Right ventricle myocardium inferior (tissue), 1 donor: ENCODE data around the gene SAG. TPM values are rescaled to one million over a fixed set of nuclear protein-coding genes. Genes with fewer than 3 reads are reported as not detected.

Experiments used
- ATAC-seq: fragments of 200-7000 bp; cut with Tn5 transposase; one replicate; pipeline ENCODE4 v1.9.1; 2020; ENCODE audit warnings: mild to moderate bottlenecking, moderate library complexity
- DNase-seq: peaks from one replicate; pipeline ENCODE4 v3.0.0; 2021; ENCODE audit errors: missing footprints
- intact Hi-C: fragments of 100-400 bp; cut with DNase I; formaldehyde crosslinking; loops from one replicate; pipeline ENCODE4 v1.11.0; 2022
- total RNA-seq: library from RNA; stranded (reverse); fragmentation: NEBNext Ultra II Directional; extraction: Animal tissue kit (Norgen Biotek cat#: 25700); gene quantifications from one replicate; pipeline ENCODE4 v1.2.1, GENCODE V29; 2021
- donor health status: DM: no; HTN: yes; CAD: no; lungs with severe emphysema.

Gene SAG
- total RNA-seq, 1 donor from 2014 or later, result not detected

DNA sequence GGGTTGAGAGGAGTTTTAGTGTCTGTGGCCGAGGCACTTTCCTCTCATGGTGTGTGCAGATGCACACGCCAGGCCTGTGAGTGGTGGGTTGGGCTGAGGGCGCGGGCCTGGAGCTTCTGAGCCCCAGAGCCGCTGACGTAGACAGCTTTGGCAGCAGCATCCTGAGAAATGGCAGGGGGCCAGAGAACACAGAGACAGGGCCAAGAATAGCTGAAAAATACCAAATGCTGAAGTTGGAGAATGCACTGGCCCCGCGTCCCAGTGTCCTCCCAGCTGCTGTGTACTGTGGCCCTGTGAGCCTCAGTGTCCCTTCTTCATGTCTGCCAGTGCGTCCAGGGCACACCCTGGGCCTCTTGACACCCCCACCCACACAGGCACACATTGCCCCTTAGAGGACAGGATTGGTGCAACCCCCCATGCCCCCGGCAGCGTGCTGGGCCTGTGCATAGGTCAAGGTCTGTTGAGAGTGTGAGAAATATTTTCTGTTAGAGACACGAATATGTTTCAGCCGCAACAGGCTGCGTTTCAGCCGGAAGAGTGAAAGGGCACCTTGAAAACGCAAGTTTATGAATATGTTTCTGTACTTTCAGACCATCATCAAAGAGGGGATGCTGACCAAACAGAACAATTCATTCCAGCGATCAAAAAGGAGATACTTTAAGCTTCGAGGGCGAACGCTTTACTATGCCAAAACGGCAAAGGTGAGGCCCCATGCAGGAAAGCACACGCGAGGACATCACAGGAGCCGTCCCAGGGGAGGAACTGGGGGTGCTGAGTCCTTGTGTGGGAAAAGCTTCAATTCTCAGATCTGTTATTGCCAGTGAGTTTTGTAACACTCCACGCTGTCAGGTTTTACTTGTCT is 80.3 kb downstream of the SAG start:
- ATAC-seq, result peak; percentile 95
- intact Hi-C loops, result loop anchor here (2.0 kb wide), 1 partner anchor 31 kb away; no protein-coding TSS in a partner anchor
- DNase-seq, result peak; percentile 92

DNA sequence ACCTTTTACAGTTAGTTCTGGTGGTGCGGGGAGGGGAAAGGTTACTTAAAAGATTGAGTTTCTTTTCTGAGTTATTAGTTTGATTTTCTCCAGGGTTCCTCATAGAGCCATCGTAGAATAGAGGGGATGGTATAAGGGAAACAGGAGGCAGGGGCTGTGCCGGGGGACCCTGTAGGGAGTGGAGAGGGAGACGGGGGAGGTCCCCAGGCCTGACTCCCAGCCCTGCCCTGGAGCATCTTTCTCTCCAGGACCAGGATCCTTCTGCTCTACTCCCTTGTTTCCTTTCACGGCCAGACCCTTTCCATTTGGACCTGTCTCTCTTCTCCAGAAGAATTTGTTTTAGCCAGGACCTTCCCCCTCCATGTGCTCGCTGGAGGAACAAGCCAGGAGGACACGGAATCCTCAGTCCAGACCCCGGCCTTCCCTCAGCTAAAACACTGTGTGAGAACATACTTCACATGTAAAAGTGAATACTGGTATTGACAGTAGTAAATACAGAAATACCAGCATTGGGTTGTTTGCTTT is 82.0 kb downstream of the SAG start:
- ATAC-seq, result no peak
- DNase-seq, result no peak
- intact Hi-C loops, result no loop called here

DNA sequence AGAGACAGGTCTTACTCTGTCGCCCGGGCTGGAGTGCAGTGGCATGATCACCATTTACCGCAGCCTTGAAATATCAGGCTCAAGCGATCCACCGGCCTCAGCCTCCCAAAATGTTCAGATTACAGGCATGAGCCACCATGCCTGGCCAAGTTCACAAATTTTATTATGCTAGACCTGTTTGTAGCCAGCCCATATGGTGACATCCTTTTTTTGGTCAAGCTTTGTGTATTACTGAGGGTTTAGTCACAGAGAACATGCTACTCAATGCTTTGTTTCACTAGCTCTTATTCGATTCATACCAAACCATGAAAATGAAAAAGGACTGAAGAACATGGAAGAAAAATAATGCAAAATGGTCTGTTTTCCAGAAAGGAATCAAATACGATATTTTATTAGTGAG is 88.1 kb downstream of the SAG start:
- DNase-seq, result no peak
- intact Hi-C loops, result no loop called here
- no peak for ATAC-seq

Other genes starting within 250 kb of the SAG start
- gene INPP5D, start 247.5 kb upstream of the SAG start, total RNA-seq, result 5.2 TPM
- gene ATG16L1, start 56.1 kb upstream of the SAG start, total RNA-seq, result 15.4 TPM
- 29.2 TPM for gene DGKD, start 46.7 kb downstream of the SAG start, total RNA-seq